ENCODE results near the gene ABCA13.

ABCA13 gene

DNA sequence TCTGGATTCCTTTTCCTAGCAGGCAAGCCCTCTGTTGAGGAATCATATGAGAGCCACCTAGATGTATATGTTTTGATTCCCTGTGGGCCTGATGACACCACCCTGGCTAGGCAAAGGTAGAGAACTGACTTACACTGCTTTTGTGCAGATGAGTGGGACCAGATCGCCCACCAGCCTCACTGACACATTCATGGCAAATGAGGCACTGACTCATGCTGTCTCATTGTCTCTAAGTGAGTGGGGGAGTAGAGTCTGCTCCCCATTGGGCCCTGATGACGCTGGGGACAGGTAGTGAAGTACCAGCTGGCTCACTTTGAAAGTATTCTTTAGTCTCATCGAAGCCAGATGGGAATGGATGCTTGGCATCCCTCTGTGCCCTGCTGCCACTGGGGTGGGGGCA, 326.3 kb downstream of the ABCA13 start:
- Mint-ChIP-seq H3K9me3 (peaks cover 2% of the 10 kb centered on the region), H3K4me3 (no peak overlapping the region), H3K27me3 (no peaks in the 10 kb centered on the region), H3K27ac (no peak overlapping the region), H3K4me1 (no peaks in the 10 kb centered on the region), H3K36me3 (no peaks in the 10 kb centered on the region)
- peak; percentile 18 for ATAC-seq

- no peak for ATAC-seq
- H3K27ac Mint-ChIP-seq: no peak overlapping the region
- H3K4me1 Mint-ChIP-seq: no peaks in the 10 kb centered on the region
- H3K9me3 Mint-ChIP-seq: peaks cover 2% of the 10 kb centered on the region
- H3K36me3 Mint-ChIP-seq: no peaks in the 10 kb centered on the region
- H3K4me3 Mint-ChIP-seq: no peak overlapping the region
- no peaks in the 10 kb centered on the region for H3K27me3 Mint-ChIP-seq
Measured at GRCh38 chr7:48502021-48502420, 330.8 kb downstream of the ABCA13 start.

GRCh38 chr7:48505051-48505450, 333.8 kb downstream of the ABCA13 start:
- Mint-ChIP-seq H3K4me3 (no peak overlapping the region), H3K27ac (no peak overlapping the region), H3K27me3 (no peaks in the 10 kb centered on the region), H3K4me1 (no peaks in the 10 kb centered on the region), H3K36me3 (no peaks in the 10 kb centered on the region), H3K9me3 (no peaks in the 10 kb centered on the region)
- ATAC-seq: no peak

DNA sequence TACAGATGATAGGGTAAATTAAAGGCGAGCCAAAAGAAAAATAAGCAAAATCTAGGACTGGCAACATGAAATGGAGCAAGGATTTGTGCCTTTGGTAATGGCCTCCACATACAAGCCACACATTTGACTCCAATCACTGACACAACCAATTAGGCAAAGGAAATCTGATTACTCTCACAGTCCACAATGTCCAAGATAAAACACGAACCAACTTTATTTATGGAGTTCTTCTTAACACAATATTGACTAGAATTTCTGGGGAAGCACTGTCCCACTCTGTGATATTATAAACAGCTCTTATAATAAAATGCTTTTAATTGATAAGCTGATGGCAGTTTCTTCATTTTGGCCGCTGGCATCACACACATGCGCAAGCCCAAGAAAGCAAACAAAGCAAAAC, 334.2 kb downstream of the ABCA13 start:
- no peak for ATAC-seq
- no peaks in the 10 kb centered on the region for H3K36me3 Mint-ChIP-seq
- H3K9me3 Mint-ChIP-seq: no peaks in the 10 kb centered on the region
- no peak overlapping the region for H3K27ac Mint-ChIP-seq
- H3K27me3 Mint-ChIP-seq: no peaks in the 10 kb centered on the region
- H3K4me3 Mint-ChIP-seq: no peak overlapping the region
- no peaks in the 10 kb centered on the region for H3K4me1 Mint-ChIP-seq

DNA sequence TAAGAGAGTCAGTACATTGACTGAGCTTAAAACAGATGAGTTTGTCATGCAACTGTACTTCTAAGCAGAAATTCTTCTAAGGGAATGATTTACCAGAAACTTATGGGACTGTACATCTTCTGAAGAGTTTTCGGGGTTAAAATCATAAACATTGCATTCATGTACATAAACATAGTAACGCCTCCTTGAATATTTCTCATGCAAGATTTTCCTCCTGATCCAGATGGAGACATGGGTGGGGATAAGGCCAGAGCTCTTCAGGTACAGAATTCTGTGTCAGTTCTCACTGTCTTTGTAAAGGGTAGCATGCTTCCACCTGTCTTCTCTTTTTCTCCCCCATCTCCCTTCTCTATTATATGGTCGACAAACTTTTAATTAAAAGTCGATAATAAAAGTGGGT, 335.3 kb downstream of the ABCA13 start:
- no peak for ATAC-seq
- no peak overlapping the region for H3K27ac Mint-ChIP-seq
- no peak overlapping the region for H3K4me3 Mint-ChIP-seq
- H3K36me3 Mint-ChIP-seq: no peaks in the 10 kb centered on the region
- H3K27me3 Mint-ChIP-seq: no peaks in the 10 kb centered on the region
- no peaks in the 10 kb centered on the region for H3K9me3 Mint-ChIP-seq
- no peaks in the 10 kb centered on the region for H3K4me1 Mint-ChIP-seq

- H3K36me3 Mint-ChIP-seq: no peaks in the 10 kb centered on the region
- no peaks in the 10 kb centered on the region for H3K4me1 Mint-ChIP-seq
- H3K4me3 Mint-ChIP-seq: no peak overlapping the region
- H3K27ac Mint-ChIP-seq: no peak overlapping the region
- no peaks in the 10 kb centered on the region for H3K27me3 Mint-ChIP-seq
- no peak for ATAC-seq
- H3K9me3 Mint-ChIP-seq: peaks cover 3% of the 10 kb centered on the region
Measured at GRCh38 chr7:48511080-48511479, 339.8 kb downstream of the ABCA13 start.

DNA sequence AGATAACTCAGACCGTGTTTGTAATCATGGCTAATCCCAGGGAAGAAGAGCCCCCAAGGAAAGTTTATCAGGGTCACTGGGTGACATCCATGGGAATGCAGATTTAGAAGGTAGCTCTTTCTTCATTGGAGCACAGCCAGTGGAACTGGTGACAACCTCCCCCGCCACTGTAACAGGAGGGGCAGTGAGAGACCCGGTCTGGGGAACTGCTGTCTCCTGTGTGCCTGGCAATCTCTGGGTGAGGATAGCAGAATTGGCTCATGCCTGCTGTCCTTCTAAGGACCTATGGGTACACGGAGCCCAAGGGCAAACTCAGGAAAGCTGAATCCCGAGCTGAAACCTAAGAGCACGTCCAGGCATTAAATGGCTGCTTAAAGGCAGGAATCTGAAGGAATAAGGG, 341.6 kb downstream of the ABCA13 start:
- Mint-ChIP-seq H3K9me3 (peaks cover 3% of the 10 kb centered on the region), H3K36me3 (no peaks in the 10 kb centered on the region), H3K27me3 (no peaks in the 10 kb centered on the region), H3K4me3 (no peak overlapping the region), H3K4me1 (no peaks in the 10 kb centered on the region), H3K27ac (no peak overlapping the region)
- ATAC-seq: no peak

- peaks cover 3% of the 10 kb centered on the region for H3K9me3 Mint-ChIP-seq
Measured at GRCh38 chr7:48515171-48515570, 343.9 kb downstream of the ABCA13 start.

DNA sequence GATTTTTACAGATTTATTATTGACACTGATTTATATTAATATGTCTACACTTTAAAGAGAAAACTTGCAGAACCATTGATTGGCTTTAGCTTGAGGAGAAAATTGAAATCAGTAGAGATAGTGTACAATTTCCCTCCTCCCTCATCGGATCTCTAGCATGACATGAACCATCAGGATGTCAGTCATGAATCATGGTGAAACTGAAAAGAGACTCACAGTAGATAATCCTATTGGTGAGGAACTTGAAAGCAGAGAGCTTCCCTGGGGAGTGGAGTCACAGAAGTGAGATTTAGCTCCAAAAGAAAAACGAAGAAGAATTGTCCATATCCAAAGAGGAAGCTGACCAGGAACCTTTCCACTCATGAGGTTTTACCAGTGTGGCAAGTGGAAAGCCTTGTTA, 346.8 kb downstream of the ABCA13 start:
- no peaks in the 10 kb centered on the region for H3K27me3 Mint-ChIP-seq
- H3K4me3 Mint-ChIP-seq: no peak overlapping the region
- ATAC-seq: no peak
- H3K36me3 Mint-ChIP-seq: no peaks in the 10 kb centered on the region
- H3K4me1 Mint-ChIP-seq: no peaks in the 10 kb centered on the region
- H3K9me3 Mint-ChIP-seq: no peaks in the 10 kb centered on the region
- no peak overlapping the region for H3K27ac Mint-ChIP-seq

More at GRCh38 chr7:48515171-48515570, 343.9 kb downstream of the ABCA13 start:
- Mint-ChIP-seq H3K27ac (no peak overlapping the region), H3K4me1 (no peaks in the 10 kb centered on the region), H3K4me3 (no peak overlapping the region), H3K36me3 (no peaks in the 10 kb centered on the region), H3K27me3 (no peaks in the 10 kb centered on the region)
- ATAC-seq: no peak

DNA sequence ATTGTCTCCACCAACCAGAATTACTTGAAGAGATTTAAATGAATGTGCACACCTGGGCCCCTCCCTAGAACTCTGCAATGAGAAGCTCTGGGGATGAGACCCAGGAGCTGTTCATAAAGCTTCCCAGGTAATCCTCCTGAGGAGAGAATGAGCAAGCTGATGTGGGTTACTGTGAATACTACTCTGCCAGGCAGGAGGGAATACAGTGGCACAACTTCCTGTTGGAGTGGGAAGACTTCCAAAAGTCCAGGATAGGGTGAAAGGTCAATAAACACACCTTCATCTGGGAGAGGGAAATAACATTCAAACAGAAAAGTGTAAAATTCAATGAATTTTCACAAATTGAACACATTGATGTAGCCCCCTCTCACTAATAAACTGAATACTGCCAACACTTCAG, 351.4 kb downstream of the ABCA13 start:
- no peak overlapping the region for H3K27ac Mint-ChIP-seq
- no peak for ATAC-seq
- no peaks in the 10 kb centered on the region for H3K4me1 Mint-ChIP-seq
- peaks cover 4% of the 10 kb centered on the region for H3K9me3 Mint-ChIP-seq
- H3K4me3 Mint-ChIP-seq: no peak overlapping the region
- no peaks in the 10 kb centered on the region for H3K36me3 Mint-ChIP-seq
- H3K27me3 Mint-ChIP-seq: no peaks in the 10 kb centered on the region

DNA sequence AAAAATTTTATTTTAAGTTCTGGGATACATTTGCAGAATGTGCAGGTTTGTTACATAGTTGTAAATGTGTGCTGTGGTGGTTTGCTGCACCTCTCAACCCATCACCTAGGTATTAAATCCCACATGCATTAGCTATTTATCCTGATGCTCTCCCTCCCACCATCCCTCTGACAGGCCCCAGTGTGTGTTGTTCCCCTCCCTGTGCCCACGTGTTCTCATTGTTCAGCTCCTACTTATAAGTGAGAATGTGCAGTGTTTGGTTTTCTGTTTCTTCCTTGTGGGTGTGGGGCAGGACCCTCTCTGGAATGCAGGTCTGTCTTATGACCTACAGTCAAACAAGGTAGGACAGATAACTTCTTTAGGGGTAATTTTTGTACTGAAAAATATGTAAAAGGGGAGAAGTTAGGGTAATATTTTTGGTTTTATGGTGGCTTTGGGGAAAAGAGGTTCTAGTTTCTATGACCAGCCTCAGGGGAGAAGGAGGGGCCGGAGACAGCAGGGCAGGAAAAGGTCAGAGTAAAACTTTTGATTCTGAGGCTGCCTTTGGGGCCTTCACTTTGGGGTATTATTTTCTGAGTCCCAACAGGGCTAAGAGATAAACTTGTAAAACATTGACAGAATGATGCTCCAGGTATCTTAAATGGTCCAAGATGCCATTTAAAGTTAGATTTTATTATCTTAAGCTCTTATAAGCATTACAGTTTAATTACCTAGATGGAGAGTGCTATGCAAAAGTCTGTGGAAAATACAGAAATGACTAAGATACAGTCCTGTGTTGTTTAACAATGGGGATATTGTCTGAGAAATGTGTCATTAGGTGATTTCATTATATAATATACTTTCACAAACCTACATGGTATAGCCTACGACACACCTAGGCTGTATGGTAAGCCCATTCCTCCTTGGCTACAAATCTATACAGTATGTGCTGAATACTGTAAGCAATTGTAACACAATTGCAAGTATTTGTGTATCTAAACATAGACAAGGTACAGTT, 354.8 kb downstream of the ABCA13 start:
- Mint-ChIP-seq H3K36me3 (no peaks in the 10 kb centered on the region), H3K27ac (no peak overlapping the region), H3K4me3 (no peak overlapping the region), H3K9me3 (peaks cover 9% of the 10 kb centered on the region), H3K4me1 (no peaks in the 10 kb centered on the region), H3K27me3 (no peaks in the 10 kb centered on the region)
- no peak for ATAC-seq

- peak; percentile 58 for ATAC-seq
- Mint-ChIP-seq H3K27ac (no peak overlapping the region), H3K9me3 (peaks cover 13% of the 10 kb centered on the region), H3K4me3 (no peak overlapping the region), H3K27me3 (no peaks in the 10 kb centered on the region), H3K36me3 (no peaks in the 10 kb centered on the region), H3K4me1 (no peaks in the 10 kb centered on the region)
Measured at GRCh38 chr7:48528646-48529045, 357.4 kb downstream of the ABCA13 start.

GRCh38 chr7:48537561-48537960, 366.3 kb downstream of the ABCA13 start:
- no peak for ATAC-seq
- H3K27ac Mint-ChIP-seq: no peak overlapping the region
- no peaks in the 10 kb centered on the region for H3K4me1 Mint-ChIP-seq
- no peaks in the 10 kb centered on the region for H3K36me3 Mint-ChIP-seq
- H3K9me3 Mint-ChIP-seq: peaks cover 15% of the 10 kb centered on the region
- H3K4me3 Mint-ChIP-seq: no peak overlapping the region
- no peaks in the 10 kb centered on the region for H3K27me3 Mint-ChIP-seq

DNA sequence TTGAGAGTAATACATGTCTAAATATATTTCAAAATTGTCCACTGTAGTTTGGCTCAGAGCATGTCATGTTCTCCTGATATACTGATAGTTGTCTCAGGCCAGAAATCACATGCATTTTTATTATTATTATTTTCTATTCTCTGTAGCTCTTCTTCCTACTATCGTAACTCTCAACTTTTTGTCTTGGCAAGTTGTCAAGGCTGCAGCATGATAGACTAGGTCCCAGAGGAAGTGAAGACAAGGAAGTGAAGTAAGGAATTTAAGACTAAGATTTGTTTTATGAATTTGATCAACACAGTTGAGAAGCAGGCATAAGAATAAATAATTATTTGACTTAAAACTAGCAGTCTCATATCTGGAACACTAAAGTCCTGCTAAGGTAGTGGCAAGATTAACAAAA, 369.5 kb downstream of the ABCA13 start:
- Mint-ChIP-seq H3K9me3 (peaks cover 9% of the 10 kb centered on the region), H3K27me3 (no peaks in the 10 kb centered on the region), H3K27ac (no peak overlapping the region), H3K4me1 (no peaks in the 10 kb centered on the region), H3K36me3 (no peaks in the 10 kb centered on the region), H3K4me3 (no peak overlapping the region)
- ATAC-seq: no peak

GRCh38 chr7:48548667-48549066, 377.4 kb downstream of the ABCA13 start:
- H3K27me3 Mint-ChIP-seq: no peaks in the 10 kb centered on the region
- no peak overlapping the region for H3K4me3 Mint-ChIP-seq
- H3K9me3 Mint-ChIP-seq: peaks cover 14% of the 10 kb centered on the region
- no peak for ATAC-seq
- no peaks in the 10 kb centered on the region for H3K4me1 Mint-ChIP-seq
- H3K36me3 Mint-ChIP-seq: no peaks in the 10 kb centered on the region
- no peak overlapping the region for H3K27ac Mint-ChIP-seq

GRCh38 chr7:48551652-48552051, 380.4 kb downstream of the ABCA13 start:
- Mint-ChIP-seq H3K27me3 (no peaks in the 10 kb centered on the region), H3K4me3 (no peak overlapping the region), H3K9me3 (peaks cover 17% of the 10 kb centered on the region), H3K36me3 (no peaks in the 10 kb centered on the region), H3K27ac (no peak overlapping the region), H3K4me1 (no peaks in the 10 kb centered on the region)
- ATAC-seq: no peak
